CD8-positive, alpha-beta memory T cell (primary cell): ENCODE data around the gene ROCK2. TPM values are rescaled to one million over a fixed set of nuclear protein-coding genes. Genes with fewer than 3 reads are reported as not detected.

Experiments used
- CTCF ChIA-PET: fragments of 350-600 bp; sonication (Branson Sonifier 250); formaldehyde crosslinking; loops from one replicate; lab custom pipeline; 2021; ENCODE audit warnings: antibody characterized with exemption; lab: Charles Lee
- POLR2A ChIA-PET: fragments of 350-600 bp; sonication (Branson Sonifier 250); formaldehyde crosslinking; loops from one replicate; lab custom pipeline; 2021; ENCODE audit warnings: antibody characterized with exemption; lab: Charles Lee
- DNase-seq, 5 donors: peaks; one replicate each; pipeline versions ENCODE4 v3.0.0 to v3.0.0-alpha.2; 2020 to 2022; ENCODE audit warnings: mixed read lengths in 1 of 5
- H3K27ac ChIP-seq: one replicate; pipeline ENCODE4 v1.7.0; 2013; ENCODE audit warnings: low read depth, mild to moderate bottlenecking, low read length, moderate library complexity
- H3K27me3 ChIP-seq: 2 replicates; pipeline ENCODE4 v1.7.0; 2013; ENCODE audit warnings: low read length, mild to moderate bottlenecking; ENCODE audit not compliant: insufficient read depth, poor library complexity, severe bottlenecking
- H3K36me3 ChIP-seq: 2 replicates; pipeline ENCODE4 v1.7.0; 2013; ENCODE audit warnings: mild to moderate bottlenecking, low read length, moderate library complexity; ENCODE audit not compliant: insufficient read depth
- H3K4me1 ChIP-seq: 2 replicates; pipeline ENCODE4 v1.7.0; 2013; ENCODE audit warnings: mild to moderate bottlenecking, low read length, moderate library complexity; ENCODE audit not compliant: insufficient read depth
- H3K4me3 ChIP-seq: 2 replicates; pipeline ENCODE4 v1.7.0; 2013; ENCODE audit warnings: mild to moderate bottlenecking, low read length
- H3K9me3 ChIP-seq: 2 replicates; pipeline ENCODE4 v1.7.0; 2013; ENCODE audit warnings: mild to moderate bottlenecking, low read length
- H3K27ac Mint-ChIP-seq, 8 donors: one replicate each; pipeline ENCODE4 v1.8.0; 2020 to 2021; ENCODE audit warnings: mixed read lengths in 8 of 8, mild to moderate bottlenecking in 6 of 8, inconsistent platforms in 3 of 8, moderate library complexity in 3 of 8
- H3K27me3 Mint-ChIP-seq, 2 donors: one replicate each; pipeline ENCODE4 v1.8.0; 2020 to 2021; ENCODE audit warnings: mixed read lengths in 2 of 2, mild to moderate bottlenecking in 1 of 2, moderate library complexity in 1 of 2
- H3K36me3 Mint-ChIP-seq, 3 donors: one replicate each; pipeline ENCODE4 v1.8.0; 2020 to 2021; ENCODE audit warnings: mixed read lengths in 3 of 3, inconsistent platforms in 1 of 3, mild to moderate bottlenecking in 1 of 3
- H3K4me1 Mint-ChIP-seq, 3 donors: one replicate each; pipeline ENCODE4 v1.8.0; 2020 to 2021; ENCODE audit warnings: mixed read lengths in 3 of 3, inconsistent platforms in 1 of 3, mild to moderate bottlenecking in 1 of 3
- H3K4me3 Mint-ChIP-seq, 7 donors: one replicate each; pipeline ENCODE4 v1.8.0; 2020 to 2021; ENCODE audit warnings: mixed read lengths in 7 of 7, mild to moderate bottlenecking in 6 of 7, moderate library complexity in 4 of 7, inconsistent platforms in 2 of 7
- H3K9me3 Mint-ChIP-seq, 5 donors: one replicate each; pipeline ENCODE4 v1.8.0; 2020 to 2022; ENCODE audit warnings: mixed read lengths in 5 of 5, mild to moderate bottlenecking in 3 of 5, moderate library complexity in 2 of 5, inconsistent platforms in 1 of 5
- polyA plus RNA-seq: library from polyadenylated mRNA; unstranded; fragments of 300-500 nt; fragmentation: Illumina TruSeq; gene quantifications from one replicate; pipeline ENCODE4 v1.2.3, GENCODE V29; 2021
- total RNA-seq, 2 experiments: library from RNA; stranded (reverse); gene quantifications; one replicate each; pipeline ENCODE4 v1.2.3, GENCODE V29; 2021

ROCK2 gene
- total and polyA plus RNA-seq, 3 experiments from 2014 or later: 15.5 to 22.9 (median 19.5) TPM

DNA sequence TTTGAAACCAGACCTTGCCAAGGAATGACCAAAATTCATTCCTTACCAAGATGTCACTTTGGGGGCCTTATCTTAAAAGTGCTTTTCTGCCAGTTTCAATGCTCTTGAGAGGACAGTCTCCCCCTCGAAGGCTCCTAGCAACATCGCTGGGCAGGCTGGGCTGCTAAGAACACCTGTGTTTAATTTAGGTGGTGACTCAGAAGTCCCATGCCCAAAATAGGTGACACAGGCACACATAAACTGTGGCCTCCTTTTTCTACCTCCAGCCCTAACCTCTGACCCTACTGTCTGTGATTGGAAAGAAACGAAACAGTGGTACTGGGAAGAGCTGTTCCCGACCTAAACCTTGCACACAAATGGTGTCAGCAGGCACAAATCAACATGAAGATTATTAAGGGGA lies 28.7 kb upstream of the ROCK2 start:
- POLR2A ChIA-PET: no interaction called here
- H3K4me1 Mint-ChIP-seq: no peaks in the 10 kb centered on the region
- no peak overlapping the region for H3K4me3 Mint-ChIP-seq
- no peaks in the 10 kb centered on the region for H3K36me3 Mint-ChIP-seq
- Histone ChIP-seq H3K27ac (no peak overlapping the region), H3K27me3 (peaks cover 3% of the 10 kb centered on the region), H3K36me3 (no peaks in the 10 kb centered on the region), H3K4me3 (no peak overlapping the region), H3K9me3 (no peaks in the 10 kb centered on the region), H3K4me1 (no peaks in the 10 kb centered on the region)
- CTCF ChIA-PET: no interaction called here
- H3K27me3 Mint-ChIP-seq: peaks cover 6 to 11% of the 10 kb centered on the region in 2 donors
- H3K27ac Mint-ChIP-seq: no peak overlapping the region
- DNase-seq: no peak
- no peaks in the 10 kb centered on the region for H3K9me3 Mint-ChIP-seq

DNA sequence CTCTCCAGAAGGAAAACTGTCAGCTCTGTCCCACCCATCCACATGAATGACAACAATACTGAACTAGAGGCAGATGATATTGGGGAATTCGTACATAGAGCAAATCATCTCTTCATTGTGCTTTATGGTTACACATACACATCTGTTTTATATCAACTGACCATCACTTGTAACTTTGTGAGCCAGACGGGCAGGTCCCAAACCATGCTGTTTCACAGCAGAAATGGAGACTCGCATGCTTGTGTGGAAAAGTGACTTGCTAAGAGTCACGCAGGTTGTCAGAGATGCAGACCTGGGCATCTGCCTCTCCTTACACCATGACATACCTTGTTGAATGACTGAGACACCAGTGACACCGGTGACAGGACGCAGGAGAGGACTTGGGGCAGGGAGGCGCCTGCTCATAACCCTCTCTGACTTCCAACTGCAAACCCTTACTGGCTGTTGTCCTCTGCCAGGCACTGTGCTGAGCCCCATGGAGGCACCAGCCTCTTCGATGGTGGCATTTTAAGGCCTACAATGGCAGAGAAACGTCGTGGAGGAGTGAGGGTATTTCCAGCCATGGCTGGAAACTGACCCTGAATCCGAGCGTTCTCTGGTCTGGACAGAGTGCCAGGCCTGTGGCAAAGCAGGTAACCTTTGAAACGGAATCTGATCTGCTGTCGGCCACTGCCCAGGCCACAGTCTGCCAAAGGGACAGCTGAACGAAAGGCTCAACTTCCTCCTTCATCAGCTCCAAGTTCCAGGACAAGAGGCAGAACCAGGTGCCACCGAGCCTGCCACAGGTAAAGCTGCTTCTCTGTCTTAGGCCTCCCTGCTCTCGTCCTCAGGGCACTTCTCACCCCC lies 26.9 kb upstream of the ROCK2 start:
- Histone ChIP-seq H3K27me3 (peaks cover 3% of the 10 kb centered on the region), H3K36me3 (no peaks in the 10 kb centered on the region), H3K4me3 (no peak overlapping the region), H3K9me3 (no peaks in the 10 kb centered on the region), H3K27ac (no peak overlapping the region), H3K4me1 (no peaks in the 10 kb centered on the region)
- CTCF ChIA-PET: no interaction called here
- Mint-ChIP-seq H3K36me3 (no peaks in the 10 kb centered on the region), H3K4me3 (no peak overlapping the region), H3K27ac (peak overlapping the region in 1 of 8 donors; percentile 80), H3K9me3 (no peaks in the 10 kb centered on the region), H3K27me3 (peaks cover 6 to 17% of the 10 kb centered on the region in 2 donors), H3K4me1 (no peaks in the 10 kb centered on the region)
- no peak for DNase-seq
- POLR2A ChIA-PET: no interaction called here

DNA sequence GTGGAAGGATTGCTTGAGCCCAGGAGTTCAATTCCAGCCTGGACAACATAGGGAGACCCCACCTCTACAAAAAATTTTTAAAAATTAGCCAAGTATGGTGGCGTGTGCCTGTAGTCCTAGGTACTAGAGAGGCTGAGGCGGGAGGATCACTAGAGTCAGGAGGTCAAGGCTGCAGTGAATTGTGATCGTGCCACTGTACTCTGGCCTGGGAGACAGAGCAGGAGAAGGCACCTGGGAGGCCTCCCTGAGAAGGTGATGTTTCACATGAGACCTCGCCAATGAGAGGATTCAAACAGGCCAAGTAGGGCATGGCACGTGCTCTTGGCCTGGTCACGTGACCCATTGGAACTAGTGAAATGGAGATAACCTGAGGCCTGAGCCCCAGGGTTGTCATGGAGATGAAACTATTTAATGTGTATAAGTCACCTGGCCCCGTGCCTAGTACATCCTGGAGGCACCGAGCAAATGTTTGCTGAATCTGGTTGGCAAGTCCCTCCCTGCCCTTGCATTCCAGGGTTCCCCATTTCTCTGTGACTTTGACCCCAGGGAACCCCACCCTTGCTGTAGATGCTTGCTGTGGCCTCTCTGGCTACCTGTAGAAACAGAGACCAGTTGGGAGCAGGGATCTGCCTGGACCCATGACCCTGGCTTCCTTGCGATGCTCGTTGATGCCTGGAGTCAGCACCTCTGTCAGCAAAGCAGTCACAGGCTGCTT lies 26.1 kb upstream of the ROCK2 start:
- H3K27ac Mint-ChIP-seq: peak overlapping the region in 1 of 8 donors; percentile 80
- POLR2A ChIA-PET: no interaction called here
- peaks cover 6 to 17% of the 10 kb centered on the region in 2 donors for H3K27me3 Mint-ChIP-seq
- H3K9me3 Mint-ChIP-seq: no peaks in the 10 kb centered on the region
- no peaks in the 10 kb centered on the region for H3K4me1 ChIP-seq
- H3K4me1 Mint-ChIP-seq: no peaks in the 10 kb centered on the region
- H3K36me3 ChIP-seq: no peaks in the 10 kb centered on the region
- H3K9me3 ChIP-seq: no peaks in the 10 kb centered on the region
- no peak overlapping the region for H3K4me3 Mint-ChIP-seq
- H3K27me3 ChIP-seq: peaks cover 3% of the 10 kb centered on the region
- DNase-seq: no peak
- H3K27ac ChIP-seq: no peak overlapping the region
- CTCF ChIA-PET: no interaction called here
- no peaks in the 10 kb centered on the region for H3K36me3 Mint-ChIP-seq
- H3K4me3 ChIP-seq: no peak overlapping the region

DNA sequence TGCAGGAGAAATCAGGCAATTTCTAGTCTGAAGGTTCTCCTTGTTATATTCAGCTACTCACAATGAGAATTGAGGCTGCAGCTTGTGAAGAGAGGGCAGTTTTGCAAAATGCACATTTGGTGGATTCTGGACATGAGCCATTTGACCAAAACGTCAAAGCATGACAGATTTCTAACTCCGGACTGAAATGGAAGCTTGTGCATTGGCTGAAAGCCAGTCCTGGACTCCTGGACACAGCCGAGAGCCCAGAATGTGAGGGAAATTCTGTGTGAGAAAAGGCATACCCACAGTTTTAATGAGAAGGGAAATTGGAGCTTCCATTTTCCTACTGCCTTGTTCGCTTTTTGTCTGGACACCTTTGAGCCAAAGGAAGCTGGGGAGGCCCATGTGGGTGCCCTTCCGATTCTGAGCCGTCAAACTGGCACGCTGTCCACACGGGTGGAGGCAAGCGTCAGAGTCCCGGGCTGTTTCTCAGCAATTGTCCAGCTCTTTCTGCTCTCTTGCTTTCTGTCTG lies 23.7 kb upstream of the ROCK2 start:
- Histone ChIP-seq H3K36me3 (no peaks in the 10 kb centered on the region), H3K9me3 (no peaks in the 10 kb centered on the region), H3K4me3 (no peak overlapping the region), H3K4me1 (no peaks in the 10 kb centered on the region), H3K27me3 (peaks cover 3% of the 10 kb centered on the region), H3K27ac (no peak overlapping the region)
- Mint-ChIP-seq H3K4me3 (no peak overlapping the region), H3K27ac (no peak overlapping the region), H3K36me3 (no peaks in the 10 kb centered on the region), H3K9me3 (no peaks in the 10 kb centered on the region), H3K4me1 (no peaks in the 10 kb centered on the region), H3K27me3 (peaks cover 9 to 24% of the 10 kb centered on the region in 2 donors)
- no peak for DNase-seq
- ChIA-PET POLR2A (no interaction called here), CTCF (interaction anchor here (1.6 kb wide), 1 partner anchor 235 kb away, joined by 3 read pairs; no protein-coding TSS in a partner anchor)

DNA sequence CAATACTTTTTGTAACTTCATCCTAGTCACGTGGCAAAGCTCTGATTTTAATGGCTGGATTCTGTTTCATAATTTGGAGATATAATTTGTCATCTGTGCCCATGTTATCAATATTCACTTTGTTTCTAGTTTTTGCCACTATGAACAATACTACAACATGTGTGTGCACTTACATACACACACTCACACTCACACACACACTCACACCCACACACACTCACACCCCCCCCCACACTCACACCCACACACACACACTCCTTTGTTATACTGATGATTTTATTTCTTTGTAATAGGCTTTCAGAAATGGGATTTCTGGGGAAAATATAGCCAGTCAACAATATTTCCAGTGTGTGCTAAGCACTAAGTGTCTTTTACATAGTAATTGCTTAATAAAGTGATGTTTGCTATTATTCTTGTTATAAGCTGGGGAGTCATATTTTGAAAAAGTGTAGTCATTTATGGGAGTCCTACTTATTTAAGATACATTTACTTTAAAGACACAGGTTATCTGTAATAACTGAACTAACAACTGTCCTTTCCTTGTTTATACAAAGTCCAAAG lies 22.8 kb upstream of the ROCK2 start:
- Mint-ChIP-seq H3K27me3 (peaks cover 7 to 23% of the 10 kb centered on the region in 2 donors), H3K27ac (peak overlapping the region in 1 of 8 donors; percentile 13), H3K36me3 (no peaks in the 10 kb centered on the region), H3K4me3 (no peak overlapping the region), H3K9me3 (no peaks in the 10 kb centered on the region), H3K4me1 (no peaks in the 10 kb centered on the region)
- Histone ChIP-seq H3K27ac (no peak overlapping the region), H3K9me3 (no peaks in the 10 kb centered on the region), H3K4me1 (no peaks in the 10 kb centered on the region), H3K4me3 (no peak overlapping the region), H3K27me3 (peaks cover 3% of the 10 kb centered on the region), H3K36me3 (no peaks in the 10 kb centered on the region)
- CTCF ChIA-PET: no interaction called here
- DNase-seq: no peak
- POLR2A ChIA-PET: no interaction called here

DNA sequence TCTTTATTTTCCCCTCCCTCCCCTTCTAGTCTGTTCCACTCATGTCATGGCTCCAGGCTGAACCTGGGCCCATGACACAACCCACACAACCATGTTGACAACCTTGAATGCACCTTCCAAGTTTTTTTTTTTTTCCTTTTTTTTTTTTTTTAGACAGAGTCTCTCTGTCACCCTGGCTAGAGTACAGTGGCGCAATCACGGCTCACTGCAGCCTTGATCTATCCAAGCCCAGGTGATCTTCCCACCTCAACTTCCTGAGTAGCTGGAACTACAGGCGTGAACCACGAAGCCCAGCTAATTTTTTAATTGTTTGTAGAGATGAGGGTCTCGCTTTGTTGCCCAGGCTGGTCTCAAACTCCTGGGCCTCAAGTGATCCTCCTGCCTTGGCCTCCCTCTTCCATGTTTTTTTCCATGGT lies 21.9 kb upstream of the ROCK2 start:
- Mint-ChIP-seq H3K36me3 (no peaks in the 10 kb centered on the region), H3K27ac (no peak overlapping the region), H3K4me3 (no peak overlapping the region), H3K27me3 (peaks cover 6 to 23% of the 10 kb centered on the region in 2 donors), H3K4me1 (no peaks in the 10 kb centered on the region), H3K9me3 (no peaks in the 10 kb centered on the region)
- ChIA-PET POLR2A (no interaction called here), CTCF (no interaction called here)
- H3K27me3 ChIP-seq: no peaks in the 10 kb centered on the region
- no peaks in the 10 kb centered on the region for H3K9me3 ChIP-seq
- no peak for DNase-seq
- H3K27ac ChIP-seq: no peak overlapping the region
- H3K4me3 ChIP-seq: no peak overlapping the region
- H3K4me1 ChIP-seq: no peaks in the 10 kb centered on the region
- H3K36me3 ChIP-seq: no peaks in the 10 kb centered on the region

DNA sequence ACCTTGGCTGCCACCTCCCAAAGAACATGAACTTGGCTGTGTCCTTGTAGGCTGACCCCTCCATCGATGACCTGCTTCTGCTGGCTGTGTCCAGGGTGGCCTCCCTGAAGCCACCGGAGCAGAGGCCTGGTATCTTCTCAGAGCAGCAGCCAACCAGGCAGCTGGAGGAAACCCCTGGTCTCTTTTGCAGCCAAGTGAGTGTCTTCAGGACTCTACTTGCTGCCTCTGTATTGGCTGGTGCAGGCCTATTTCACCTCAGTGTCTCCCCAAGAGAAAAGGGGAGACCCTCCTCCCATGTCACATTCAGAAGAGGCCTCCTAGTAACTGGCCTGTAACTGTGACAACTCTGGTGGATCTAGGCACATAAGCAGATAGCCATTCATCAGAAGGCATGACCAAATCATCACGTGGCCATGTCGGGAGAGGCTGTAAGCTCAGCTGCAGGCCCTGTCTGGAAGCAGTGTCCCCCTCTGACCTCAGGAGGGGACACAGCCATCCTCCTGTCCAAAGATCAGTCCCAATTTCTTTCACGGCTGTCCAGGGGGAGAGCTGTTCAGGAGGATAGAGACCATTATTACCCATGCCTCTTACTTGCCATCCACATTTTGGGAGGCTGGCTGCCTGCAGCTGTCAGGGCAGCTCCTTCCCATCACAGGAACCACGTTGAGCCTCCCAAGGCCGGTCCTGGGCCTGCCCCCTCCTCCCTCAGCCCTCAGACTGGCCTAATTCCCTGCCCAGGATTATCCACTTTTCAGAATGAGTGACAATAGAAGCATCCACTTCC lies 20.9 kb upstream of the ROCK2 start:
- DNase-seq: no peak
- H3K4me3 ChIP-seq: no peak overlapping the region
- no peaks in the 10 kb centered on the region for H3K27me3 ChIP-seq
- H3K9me3 ChIP-seq: no peaks in the 10 kb centered on the region
- no peaks in the 10 kb centered on the region for H3K9me3 Mint-ChIP-seq
- H3K4me3 Mint-ChIP-seq: no peak overlapping the region
- H3K27ac ChIP-seq: no peak overlapping the region
- H3K36me3 ChIP-seq: no peaks in the 10 kb centered on the region
- CTCF ChIA-PET: no interaction called here
- POLR2A ChIA-PET: no interaction called here
- H3K36me3 Mint-ChIP-seq: no peaks in the 10 kb centered on the region
- no peaks in the 10 kb centered on the region for H3K4me1 ChIP-seq
- H3K27me3 Mint-ChIP-seq: peaks cover 5 to 23% of the 10 kb centered on the region in 2 donors
- H3K4me1 Mint-ChIP-seq: no peaks in the 10 kb centered on the region
- H3K27ac Mint-ChIP-seq: no peak overlapping the region
